ENCODE measurements around the gene RFC1.

Gene RFC1

GRCh38 chr4:39341075-39341725 lies 25.0 kb downstream of the RFC1 start:
- DNase-seq (ENCODE audit: low read depth, low spot score), result no peak
- POLR2A ChIA-PET, result no interaction called here
- TF ChIP-seq, protein P1, sequence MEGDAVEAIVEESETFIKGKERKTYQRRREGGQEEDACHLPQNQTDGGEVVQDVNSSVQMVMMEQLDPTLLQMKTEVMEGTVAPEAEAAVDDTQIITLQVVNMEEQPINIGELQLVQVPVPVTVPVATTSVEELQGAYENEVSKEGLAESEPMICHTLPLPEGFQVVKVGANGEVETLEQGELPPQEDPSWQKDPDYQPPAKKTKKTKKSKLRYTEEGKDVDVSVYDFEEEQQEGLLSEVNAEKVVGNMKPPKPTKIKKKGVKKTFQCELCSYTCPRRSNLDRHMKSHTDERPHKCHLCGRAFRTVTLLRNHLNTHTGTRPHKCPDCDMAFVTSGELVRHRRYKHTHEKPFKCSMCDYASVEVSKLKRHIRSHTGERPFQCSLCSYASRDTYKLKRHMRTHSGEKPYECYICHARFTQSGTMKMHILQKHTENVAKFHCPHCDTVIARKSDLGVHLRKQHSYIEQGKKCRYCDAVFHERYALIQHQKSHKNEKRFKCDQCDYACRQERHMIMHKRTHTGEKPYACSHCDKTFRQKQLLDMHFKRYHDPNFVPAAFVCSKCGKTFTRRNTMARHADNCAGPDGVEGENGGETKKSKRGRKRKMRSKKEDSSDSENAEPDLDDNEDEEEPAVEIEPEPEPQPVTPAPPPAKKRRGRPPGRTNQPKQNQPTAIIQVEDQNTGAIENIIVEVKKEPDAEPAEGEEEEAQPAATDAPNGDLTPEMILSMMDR (IDR thresholded peaks at IDR 0.05; ENCODE audit: insufficient read depth, low read length, missing control alignments), result no peak
- no peak overlapping the region for H3K4me3 ChIP-seq (ENCODE audit: low read depth, low read length)
- CTCF ChIA-PET, result interaction anchor here (1.1 kb wide), 1 partner anchor 14 kb away, joined by 3 read pairs; no protein-coding TSS in a partner anchor

GRCh38 chr4:39339968-39340367 lies 26.2 kb downstream of the RFC1 start:
- CTCF ChIA-PET, result no interaction called here

DNA sequence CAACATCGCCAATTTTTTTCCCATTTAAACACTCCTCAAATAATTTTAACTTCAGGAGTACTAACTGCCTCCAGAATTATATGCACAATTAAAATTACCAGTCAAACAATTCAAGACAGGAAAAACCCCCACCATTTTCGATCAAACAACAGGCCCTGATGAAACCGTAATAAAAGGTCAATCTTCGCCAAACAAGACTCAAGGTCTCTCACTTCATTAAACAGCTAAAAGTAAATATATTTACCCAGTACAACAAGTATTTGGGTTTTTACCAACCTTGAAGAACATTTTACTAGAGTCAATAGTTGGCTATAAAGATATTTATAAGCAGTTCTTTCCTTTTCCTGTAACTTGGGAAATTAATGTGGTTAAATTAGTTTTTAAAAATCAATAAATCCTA lies 28.3 kb downstream of the RFC1 start:
- CTCF ChIA-PET, result no interaction called here
- no peak overlapping the region for H3K4me3 ChIP-seq (ENCODE audit: low read depth, low read length)
- no peak for DNase-seq (ENCODE audit: low read depth, low spot score)
- POLR2A ChIA-PET, result no interaction called here
- TF ChIP-seq, protein P1 (IDR thresholded peaks at IDR 0.05; ENCODE audit: insufficient read depth, low read length, missing control alignments), result no peak

More at GRCh38 chr4:39339968-39340367, 26.2 kb downstream of the RFC1 start:
- no peak overlapping the region for H3K4me3 ChIP-seq (ENCODE audit: low read depth, low read length)
- POLR2A ChIA-PET, result no interaction called here
- TF ChIP-seq, protein P1 (IDR thresholded peaks at IDR 0.05; ENCODE audit: insufficient read depth, low read length, missing control alignments), result no peak
- DNase-seq (ENCODE audit: low read depth, low spot score), result no peak

GRCh38 chr4:39335566-39335965 lies 30.6 kb downstream of the RFC1 start:
- DNase-seq (ENCODE audit: low read depth, low spot score), result no peak
- TF ChIP-seq, protein P1 (IDR thresholded peaks at IDR 0.05; ENCODE audit: insufficient read depth, low read length, missing control alignments), result no peak
- no peak overlapping the region for H3K4me3 ChIP-seq (ENCODE audit: low read depth, low read length)
- CTCF ChIA-PET, result no interaction called here
- POLR2A ChIA-PET, result no interaction called here

DNA sequence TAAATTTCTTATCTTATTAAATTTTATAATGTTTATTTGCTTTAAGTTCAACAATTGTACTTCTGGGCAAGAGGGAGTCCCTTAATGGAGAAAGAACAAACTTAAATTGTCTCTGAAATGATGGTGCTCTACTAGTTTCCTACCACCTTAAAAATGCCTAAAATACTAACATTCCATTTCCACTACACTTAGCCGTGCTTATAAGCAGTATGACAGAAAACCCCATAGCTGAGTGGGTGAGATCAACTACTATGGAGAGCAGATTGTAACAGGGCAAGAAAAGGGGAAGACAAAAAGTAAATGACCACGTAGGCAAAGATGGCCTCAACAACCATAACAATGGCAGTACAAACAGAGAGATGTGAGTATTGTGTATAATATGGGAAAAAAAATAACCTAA lies 35.0 kb downstream of the RFC1 start:
- CTCF ChIA-PET, result interaction anchor here (0.7 kb wide), 1 partner anchor 9 kb away, joined by 4 read pairs; no protein-coding TSS in a partner anchor
- no peak overlapping the region for H3K4me3 ChIP-seq (ENCODE audit: low read depth, low read length)
- TF ChIP-seq, protein P1 (IDR thresholded peaks at IDR 0.05; ENCODE audit: insufficient read depth, low read length, missing control alignments), result no peak
- POLR2A ChIA-PET, result no interaction called here
- no peak for DNase-seq (ENCODE audit: low read depth, low spot score)

GRCh38 chr4:39330353-39330752 lies 35.8 kb downstream of the RFC1 start:
- no peak for DNase-seq (ENCODE audit: low read depth, low spot score)
- CTCF ChIA-PET, result no interaction called here
- POLR2A ChIA-PET, result no interaction called here
- TF ChIP-seq, protein P1 (IDR thresholded peaks at IDR 0.05; ENCODE audit: insufficient read depth, low read length, missing control alignments), result no peak
- no peak overlapping the region for H3K4me3 ChIP-seq (ENCODE audit: low read depth, low read length)
